Activated CD8-positive, alpha-beta memory T cell treated with anti-CD3 and anti-CD28 coated beads for 1 hour (primary cell): Measurements from ENCODE around the gene EMC7.
"Not testable (repeated sequence)": the region's sequence is repeated elsewhere in the genome, so short reads cannot be mapped to it uniquely, and the experiment has no call there.

Experiments
- DNase-seq, 2 donors: peaks; one replicate each; pipeline ENCODE4 v3.0.0-alpha.2; 2020; ENCODE audit warnings: low read depth in 1 of 2; ENCODE audit errors: extremely low read depth in 1 of 2

EMC7 gene

DNA sequence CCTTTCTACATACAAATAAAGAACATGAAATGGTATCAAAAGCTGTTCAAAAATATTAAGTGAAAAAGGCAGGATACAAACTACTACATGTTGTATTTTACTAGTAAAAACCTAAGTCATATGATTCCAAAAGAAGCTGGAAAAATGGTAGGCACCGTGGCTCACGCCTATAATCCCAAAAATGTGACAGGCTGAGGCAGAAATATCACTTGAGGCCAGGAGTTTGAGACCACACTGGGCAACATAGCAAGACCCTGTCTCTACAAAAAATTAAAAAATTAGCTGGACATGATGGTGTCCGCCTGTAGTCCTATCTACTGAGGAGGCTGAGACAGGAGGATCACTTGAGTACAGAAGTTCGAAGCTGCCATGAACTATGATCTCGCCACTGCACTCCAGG lies 1.7 kb downstream of the EMC7 start:
- DNase-seq = no peak

DNA sequence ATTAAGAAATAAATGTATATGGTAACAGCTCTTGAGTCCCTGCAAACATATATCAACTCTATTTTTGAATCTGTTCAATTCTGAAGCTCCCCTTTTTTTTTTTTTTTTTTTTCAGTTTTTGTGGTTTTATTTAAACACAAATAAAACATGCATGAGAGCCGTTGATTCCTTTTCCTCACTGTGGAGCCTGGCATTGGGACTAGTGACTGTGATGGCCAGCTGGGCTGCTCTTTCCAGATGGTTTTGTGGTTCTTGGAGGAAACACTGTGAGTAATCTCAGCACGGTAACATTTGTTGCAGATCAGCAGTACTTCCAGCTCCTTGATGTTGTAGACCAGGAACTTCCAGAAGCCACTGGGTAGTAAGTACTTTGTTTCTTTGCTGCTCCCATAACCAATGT lies 15.9 kb downstream of the EMC7 start:
- DNase-seq = no peak

DNA sequence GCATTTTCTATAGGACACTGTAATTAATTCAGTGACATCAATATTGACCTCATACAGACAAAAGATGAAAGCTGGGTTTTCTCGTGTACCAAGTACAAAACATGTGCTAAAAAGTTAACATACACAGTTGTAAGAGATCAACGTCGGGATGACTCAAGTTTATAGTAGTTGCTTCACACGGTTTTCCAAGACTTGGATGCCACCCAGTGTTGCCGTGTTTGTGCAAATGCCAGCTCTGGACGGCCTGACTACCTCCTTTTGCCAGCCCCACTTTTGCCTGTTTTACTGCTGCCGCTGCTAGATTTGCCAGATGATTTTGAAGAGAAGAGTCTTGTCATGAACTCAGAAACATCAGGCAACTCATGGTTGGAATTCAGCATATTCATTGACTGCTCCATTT lies 17.6 kb downstream of the EMC7 start:
- DNase-seq = no peak

DNA sequence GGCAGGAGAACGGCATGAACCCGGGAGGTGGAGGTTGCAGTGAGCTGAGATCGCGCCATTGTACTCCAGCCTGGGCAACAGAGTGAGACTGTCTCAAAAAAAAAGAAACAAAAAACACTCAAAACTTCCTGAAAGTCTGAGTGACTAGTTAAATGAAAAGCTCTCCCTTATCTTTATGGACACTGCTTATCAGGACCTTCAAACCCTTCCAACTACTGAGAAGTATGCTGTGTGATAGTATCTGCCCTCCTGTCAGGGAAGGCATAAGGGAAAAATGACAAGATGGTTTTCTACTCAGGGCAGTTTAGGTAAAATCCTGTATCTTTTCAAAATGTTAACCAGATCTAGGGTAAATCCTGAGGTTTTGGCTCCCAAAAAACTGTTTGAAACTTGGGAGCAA lies 21.8 kb downstream of the EMC7 start:
- DNase-seq = no peak

DNA sequence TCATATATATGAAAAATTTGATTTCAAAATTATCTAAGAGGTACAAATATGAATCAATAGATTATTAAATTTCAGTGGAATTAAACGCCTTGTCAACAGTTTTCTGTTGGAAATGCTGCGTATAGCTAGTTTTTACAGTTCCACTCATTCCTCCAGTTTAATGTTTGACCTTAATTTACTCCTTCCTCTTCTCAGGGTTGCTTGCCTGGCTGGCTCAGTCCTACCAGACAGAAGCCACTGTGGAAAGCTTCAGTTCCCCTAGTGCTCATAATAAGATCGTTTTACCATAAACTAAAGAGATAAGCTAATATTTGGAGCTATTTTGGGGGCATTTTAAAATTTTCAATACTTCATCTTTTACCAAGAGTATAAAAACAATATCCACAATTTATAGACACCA lies 22.8 kb downstream of the EMC7 start:
- no peak for DNase-seq

DNA sequence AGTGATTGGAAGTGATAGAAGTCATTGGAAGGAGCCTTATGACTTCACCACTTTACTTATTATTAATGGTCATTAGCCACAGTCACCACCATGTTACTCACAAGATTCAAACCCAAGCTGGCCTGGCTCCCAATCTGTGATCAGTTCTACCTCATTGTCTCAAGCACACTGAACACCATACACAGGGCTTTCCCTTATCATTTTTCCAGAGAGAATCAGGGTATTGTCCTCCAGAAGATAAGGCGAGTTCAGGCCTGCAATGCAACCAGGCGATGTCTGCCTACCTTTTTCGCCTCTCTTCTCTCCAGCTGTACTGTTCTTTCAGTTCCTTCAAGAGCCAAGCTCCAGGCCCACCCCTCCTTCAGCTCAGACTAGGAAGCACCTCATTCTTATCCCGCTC lies 24.9 kb downstream of the EMC7 start:
- no peak for DNase-seq

DNA sequence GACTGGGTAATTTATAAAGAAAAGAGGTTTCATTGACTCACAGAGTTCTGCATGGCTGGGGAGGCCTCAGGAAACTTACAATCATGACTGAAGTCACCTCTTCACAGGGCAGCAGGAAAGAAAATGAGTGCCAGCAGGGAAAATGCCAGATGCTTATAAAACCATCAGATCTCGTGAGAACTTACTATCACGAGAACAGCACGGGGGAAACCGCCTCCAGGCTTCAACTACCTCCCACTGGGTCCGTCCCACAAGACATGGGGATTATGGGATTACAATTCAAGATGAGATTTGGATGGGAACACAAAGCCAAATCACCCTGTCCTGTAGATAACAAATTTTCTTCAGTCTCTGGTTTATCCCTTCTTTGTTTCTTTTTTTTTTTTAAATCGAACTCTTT lies 31.7 kb downstream of the EMC7 start:
- DNase-seq = no peak

DNA sequence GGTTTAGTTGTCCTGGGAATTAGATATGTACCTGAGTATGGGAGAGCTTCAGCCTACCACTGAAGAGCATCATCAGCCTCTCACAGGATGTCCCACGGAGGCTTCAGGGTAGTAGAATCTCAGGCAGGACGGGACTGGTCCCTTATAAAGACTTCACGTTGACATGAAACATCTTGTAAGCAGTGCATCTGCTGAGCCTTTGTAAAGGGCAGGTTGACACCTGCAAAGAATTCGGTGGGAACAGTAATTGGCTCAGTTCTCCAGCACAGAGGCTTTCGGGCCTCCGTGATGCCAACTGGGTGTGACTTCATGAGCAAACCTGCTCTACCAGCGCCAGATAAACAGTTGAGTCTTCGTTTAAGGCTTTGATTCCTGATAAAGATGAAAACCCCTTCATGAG lies 35.7 kb downstream of the EMC7 start:
- no peak for DNase-seq

DNA sequence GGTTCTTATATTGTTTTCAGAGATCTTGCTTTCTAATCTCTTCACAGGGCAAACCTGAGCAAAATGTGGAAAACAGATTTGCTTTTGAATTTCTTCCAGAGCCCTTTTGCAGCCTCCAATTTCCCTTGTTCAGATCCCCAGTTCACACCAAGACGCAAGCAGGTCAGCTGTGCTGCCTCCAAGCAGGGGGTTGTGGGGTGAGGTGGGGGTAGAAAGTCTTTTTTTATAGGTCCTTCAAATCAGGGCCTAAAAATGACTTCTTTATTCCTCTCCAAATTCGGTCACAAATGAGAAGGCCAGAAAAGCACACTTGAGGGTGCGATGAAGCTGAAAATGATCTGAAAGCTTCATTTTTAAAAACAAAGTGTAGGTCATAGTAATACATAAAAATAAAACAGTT lies 36.4 kb downstream of the EMC7 start:
- no peak for DNase-seq

DNA sequence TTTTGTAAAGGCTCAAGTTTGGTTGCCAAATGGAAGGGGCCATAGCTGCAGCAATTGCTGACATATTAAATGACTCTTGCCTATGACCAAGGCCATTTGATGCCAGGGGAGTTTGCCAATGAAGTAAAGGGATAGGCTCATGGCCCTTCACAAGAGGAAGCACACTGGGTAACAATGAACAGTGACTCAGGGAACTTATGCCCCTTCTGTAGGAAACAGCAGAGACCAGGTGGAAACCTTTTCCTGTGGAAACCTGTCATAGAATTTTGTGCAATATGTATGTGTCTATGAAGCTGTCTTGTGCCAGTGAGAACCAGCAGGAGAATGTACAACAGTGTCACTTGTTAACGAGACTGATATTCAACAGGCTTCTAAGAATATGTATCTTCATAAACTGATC lies 37.2 kb downstream of the EMC7 start:
- no peak for DNase-seq

DNA sequence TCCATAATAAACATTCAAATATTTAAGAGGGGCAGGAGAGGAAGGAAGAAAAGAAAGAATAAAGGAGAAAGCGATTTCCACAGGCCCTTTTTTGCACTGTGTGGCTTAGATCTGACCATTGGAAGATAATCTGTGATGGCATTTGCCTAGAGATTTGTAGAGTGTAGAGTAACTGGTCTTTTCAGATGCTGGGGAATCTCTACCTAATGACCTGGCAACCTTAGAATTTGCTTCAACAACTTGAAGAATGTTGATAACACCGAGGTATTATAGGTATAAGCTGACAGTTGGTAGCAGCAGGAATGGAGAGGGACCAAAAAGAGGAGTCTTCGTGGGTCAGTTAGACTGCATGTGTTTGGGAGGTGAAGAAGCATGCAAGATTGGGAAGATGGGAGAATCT lies 41.7 kb downstream of the EMC7 start:
- no peak for DNase-seq

DNA sequence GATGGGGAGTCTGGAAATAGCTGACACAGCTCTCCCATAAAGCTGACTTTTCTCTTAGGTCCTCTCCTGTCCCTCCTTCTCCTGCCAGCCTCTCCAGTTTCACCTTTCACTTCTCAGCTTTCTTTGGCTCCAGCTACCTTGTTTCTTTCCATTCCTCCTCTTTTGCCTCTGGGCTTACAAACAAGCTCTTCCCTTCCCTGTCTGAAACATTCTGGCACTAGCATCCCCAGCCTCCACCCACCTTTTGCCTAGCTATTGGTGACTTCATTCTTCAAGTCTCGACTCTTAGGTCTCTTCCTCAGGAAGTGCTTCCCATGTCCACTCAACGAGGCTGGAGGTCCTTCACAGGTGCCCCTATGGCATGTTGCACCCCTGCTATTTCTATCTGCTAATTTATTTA lies 42.2 kb downstream of the EMC7 start:
- DNase-seq = no peak

DNA sequence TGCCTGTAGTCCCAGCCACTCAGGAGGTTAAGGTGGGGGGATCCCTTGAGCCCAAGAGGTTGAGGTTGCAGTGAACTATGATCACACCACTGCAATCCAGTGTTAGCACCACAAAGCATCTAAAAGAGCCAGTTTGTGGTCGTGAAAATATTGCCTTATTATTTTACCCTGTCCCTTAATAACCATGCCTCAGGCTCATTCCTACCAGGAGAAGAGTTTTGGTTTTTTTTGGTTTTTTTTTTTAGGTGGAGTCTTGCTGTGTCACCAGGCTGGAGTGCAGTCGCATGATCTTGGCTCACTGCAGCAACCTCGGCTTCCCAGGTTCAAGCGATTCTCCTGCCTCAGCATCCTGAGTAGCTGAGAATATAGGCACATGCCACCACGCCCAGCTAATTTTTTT lies 44.8 kb downstream of the EMC7 start:
- DNase-seq = no peak

DNA sequence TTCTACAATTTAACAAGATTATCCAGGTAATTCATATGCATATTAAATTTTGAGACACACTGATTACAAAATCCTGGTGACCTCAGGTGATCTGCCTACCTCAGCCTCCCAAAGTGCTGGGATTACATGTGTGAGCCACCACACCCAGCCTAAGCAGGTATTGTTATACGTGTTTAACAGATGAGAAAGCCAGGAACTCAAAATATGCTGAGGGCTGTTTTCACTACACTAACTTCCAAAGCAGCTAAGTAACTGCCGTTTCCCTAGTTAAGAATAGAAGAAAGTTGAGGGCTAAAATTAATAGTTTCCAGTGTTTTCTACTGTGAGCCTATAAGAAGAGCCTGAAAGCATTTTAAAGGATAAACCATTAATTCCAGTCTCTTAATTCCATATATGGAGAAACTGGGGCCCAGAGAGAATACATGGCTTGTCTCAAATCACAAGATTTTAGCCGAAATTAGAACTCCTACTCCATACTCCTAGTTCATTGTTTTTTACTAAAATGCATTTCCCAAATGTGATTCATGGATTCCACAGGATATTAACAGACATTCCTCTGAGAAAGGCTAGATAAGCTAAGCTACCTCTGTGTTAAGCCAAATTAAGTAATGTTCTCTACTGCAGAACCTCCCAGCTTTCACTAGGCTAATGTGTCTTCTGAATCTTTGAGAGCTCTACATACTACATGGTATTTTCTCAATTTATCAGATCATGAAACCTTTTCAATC lies 45.6 kb downstream of the EMC7 start:
- DNase-seq = no peak

DNA sequence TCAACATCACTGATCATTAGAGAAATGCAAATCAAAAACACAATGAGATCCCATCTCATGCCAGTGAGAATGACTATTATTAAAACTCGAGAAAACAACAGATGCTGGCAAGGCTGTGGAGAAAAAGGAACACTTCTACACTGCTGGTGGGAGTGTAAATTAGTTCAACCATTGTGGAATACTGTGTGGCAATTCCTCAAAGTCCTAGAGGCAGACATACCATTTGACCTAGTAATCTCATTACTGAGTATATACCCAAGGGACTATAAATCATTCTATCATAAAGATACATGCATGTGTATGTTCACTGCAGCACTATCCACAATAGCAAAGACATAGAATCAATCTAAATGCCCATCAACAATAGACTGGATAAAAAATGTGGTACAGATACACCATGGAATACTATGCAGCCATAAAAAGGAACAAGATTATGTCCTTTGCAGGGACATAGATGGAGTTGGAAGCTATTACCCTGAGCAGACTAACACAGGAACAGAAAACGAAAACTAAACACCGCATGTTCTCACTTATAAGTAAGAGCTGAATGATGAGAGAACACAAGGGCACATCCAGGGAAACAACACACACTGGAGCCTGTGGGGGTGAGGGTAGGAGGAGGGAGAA lies 47.5 kb downstream of the EMC7 start:
- no peak for DNase-seq

DNA sequence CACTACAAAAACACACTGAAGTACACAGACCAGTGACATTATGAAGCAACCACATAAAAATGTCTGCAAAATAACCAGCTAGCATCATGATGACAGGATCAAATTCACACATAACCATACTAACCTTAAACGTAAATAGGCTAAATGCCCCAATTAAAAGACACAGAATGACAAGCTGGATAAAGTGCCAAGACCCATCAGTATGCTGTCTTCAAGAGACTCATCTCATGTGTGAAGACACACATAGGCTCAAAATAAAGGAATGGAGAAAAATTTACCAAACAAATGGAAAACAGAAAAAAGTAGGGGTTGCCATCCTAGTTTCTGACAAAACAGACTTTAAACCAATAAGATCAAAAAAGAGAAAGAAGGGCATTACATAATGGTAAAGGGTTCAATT lies 51.3 kb downstream of the EMC7 start:
- not testable (repeated sequence) for DNase-seq

DNA sequence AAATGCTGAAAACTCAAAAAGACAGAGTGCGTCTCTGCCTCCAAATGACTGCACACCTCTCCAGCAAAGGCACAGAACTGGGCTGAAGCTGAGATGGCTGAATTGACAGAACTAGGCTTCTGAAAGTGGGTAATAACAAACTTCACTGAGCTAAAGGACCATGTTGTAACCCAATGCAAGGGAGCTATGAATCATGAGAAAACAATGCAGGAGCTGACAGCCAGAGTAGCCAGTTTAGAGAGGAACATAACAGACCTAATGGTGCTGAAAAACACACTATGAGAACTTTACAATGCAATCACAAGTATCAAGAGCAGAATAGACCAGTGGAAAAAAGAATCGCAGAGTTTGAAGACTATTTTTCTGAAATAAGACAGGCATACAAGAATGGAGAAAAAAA lies 52.5 kb downstream of the EMC7 start:
- DNase-seq = no peak

DNA sequence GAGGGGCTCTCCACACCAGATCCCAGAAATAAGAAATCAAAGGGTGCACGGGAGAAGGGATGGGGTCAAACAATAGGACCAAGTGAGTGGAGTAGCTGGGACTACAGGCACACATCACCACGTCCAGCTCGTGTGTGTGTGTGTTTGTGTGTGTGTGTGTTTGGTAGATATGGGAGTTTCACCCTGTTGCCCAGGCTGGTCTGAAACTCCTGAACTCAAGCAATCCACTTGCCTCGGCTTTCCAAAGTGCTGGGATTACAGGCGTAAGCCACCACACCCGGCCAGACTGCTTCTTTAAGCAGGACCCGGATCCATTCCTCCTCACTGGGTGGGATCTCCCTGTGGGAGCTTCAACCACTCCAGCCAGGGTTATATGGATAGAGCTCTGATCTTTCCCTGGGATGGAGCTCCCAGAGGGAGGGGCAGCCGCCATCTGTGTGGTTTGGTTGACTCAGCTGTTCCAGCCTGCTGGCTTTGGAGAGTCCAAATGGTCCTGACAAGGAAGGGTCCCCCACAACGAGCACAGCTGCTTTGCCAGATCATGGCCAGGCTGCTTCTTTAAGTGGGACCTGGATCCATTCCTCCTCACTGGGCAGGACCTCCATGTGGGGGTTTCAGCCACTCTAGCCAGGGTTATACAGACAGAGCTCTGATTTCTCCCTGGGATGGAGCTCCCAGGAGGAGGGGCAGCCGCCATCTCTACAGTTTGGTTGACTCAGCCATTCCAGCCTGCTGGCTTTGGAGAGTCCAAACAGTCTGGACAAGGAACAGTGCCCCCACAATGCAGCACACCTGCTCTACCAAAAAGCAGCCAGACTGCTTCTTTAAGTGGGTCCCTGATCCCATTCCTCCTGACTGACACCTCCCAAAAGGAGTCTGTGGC lies 53.5 kb downstream of the EMC7 start:
- DNase-seq = no peak

DNA sequence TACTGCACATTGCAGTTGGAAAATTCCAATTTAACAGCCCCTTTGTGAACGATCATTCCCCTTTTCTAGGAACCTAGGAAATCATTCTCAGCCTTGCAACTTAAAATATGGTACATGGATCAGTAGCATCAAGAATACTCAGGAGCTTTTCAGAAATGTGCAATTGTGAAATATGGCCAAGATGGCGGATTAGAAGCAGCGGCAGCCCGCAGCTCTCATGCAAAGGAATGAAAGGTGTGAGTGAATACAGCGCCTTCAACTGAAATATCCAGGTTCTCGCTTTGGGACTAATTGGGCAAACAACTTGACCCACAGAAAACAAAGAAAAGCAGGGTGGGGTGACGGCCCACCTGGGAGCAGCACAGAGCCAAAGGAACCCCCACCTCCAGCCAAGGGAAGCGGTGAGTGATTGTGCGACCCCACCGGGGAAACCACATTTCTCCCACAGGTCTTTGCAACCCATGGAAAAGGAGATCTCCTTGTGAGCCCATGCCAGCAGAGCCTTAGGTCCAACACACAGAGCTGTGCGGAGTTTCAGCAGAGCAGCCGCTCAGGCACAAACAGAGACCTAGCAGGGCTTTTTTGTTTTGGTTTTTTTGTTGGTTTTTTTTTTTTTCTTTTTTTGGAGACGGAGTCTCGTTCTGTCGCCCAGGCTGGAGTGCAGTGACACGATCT lies 55.1 kb downstream of the EMC7 start:
- no peak for DNase-seq

DNA sequence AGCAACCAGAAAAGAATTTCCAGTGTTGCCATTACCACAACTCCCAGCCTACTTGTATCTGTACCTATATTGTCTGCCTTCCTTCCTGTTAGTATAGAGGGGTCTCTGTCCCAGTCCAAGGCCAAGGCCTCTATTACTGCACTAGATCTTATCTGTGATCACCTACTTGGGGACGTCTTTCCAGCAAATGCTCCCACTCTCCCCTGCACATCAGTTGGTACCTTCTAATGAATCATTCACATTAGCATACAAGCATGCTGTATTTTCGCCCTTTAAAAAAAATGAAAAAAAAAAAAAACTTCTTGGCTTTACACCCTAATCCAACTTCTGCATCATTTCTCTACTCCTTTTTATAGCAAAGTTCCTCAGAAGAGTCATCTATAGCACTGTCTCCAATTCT lies 57.8 kb downstream of the EMC7 start:
- no peak for DNase-seq

DNA sequence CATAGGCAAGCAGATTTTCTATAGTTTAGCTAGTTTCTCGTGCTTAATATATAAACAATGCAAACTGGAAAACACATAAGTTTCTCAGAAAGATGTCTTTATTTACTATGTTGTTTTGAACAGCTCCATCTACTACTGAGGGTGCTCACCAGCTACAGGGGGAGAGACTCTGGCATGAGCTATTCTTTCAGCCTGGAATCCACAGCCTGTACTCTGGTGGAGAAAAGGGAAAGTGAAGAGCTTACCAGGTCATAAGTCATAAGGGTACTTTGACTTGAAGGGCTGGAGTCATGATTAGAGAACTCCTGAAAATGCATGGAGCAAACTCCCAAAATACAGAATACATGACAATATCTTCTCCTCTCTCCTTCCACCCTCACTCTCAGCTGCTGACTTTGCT lies 58.3 kb downstream of the EMC7 start:
- no peak for DNase-seq

DNA sequence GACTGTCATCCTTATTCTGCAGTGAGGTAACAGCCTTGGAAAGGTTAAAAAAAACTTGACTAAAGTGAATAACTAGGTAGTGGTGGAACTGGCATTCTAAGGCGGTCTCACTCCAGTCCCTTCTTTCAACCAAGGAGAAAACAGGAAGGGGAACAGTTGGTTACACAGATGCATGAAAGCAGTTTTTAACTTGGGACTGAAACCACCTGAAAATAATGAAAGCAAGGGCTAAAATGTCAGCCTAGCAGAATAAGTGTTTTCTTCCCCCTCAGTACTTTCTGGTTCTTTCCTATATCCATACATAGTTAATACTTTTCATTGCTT lies 61.9 kb downstream of the EMC7 start:
- no peak for DNase-seq
